GM12891 (cell line): Measurements from ENCODE around the gene C9orf43.

ENCODE experiments used
- PAX5 ChIP-seq: IDR thresholded peaks from 2 replicates; pipeline ENCODE4 v1.6.1; 2011; ENCODE audit warnings: low read length, moderate library complexity, mild to moderate bottlenecking; ENCODE audit not compliant: insufficient read depth, severe bottlenecking
- POLR2A ChIP-seq: IDR thresholded peaks from 2 replicates; pipeline ENCODE4 v1.6.1; 2011; ENCODE audit warnings: low read depth, low read length, control low read depth
- POLR2AphosphoS5 ChIP-seq: IDR thresholded peaks from 2 replicates; pipeline ENCODE4 v1.6.1; 2011; ENCODE audit warnings: low read depth, low read length, control low read depth
- POU2F2 ChIP-seq: IDR thresholded peaks from 2 replicates; pipeline ENCODE4 v1.6.1; 2011; ENCODE audit warnings: low read depth, mild to moderate bottlenecking, control low read depth, low read length, moderate library complexity
- SPI1 ChIP-seq: IDR thresholded peaks from 2 replicates; pipeline ENCODE4 v1.6.1; 2011; ENCODE audit warnings: low read depth, low read length, control low read depth
- TAF1 ChIP-seq: IDR thresholded peaks from 2 replicates; pipeline ENCODE4 v1.6.1; 2011; ENCODE audit warnings: low read depth, low read length, control low read depth

GRCh38 chr9:113477058-113477457, 66.5 kb downstream of the C9orf43 start:
- TF ChIP-seq TAF1 (no peak), POLR2A (no peak), POLR2AphosphoS5 (no peak), POU2F2 (no peak), SPI1 (no peak), PAX5 (no peak)
